Measurements from ENCODE around the gene TRIP10. TPM values are rescaled to one million over a fixed set of nuclear protein-coding genes. Genes with fewer than 3 reads are reported as not detected.
A peak's percentile ranks its signal among the peaks of the same experiment; 100 is the strongest.

TRIP10 gene
- total RNA-seq, 4 donors from 2014 or later: 25.5 to 80.7 (median 40.5) TPM

DNA sequence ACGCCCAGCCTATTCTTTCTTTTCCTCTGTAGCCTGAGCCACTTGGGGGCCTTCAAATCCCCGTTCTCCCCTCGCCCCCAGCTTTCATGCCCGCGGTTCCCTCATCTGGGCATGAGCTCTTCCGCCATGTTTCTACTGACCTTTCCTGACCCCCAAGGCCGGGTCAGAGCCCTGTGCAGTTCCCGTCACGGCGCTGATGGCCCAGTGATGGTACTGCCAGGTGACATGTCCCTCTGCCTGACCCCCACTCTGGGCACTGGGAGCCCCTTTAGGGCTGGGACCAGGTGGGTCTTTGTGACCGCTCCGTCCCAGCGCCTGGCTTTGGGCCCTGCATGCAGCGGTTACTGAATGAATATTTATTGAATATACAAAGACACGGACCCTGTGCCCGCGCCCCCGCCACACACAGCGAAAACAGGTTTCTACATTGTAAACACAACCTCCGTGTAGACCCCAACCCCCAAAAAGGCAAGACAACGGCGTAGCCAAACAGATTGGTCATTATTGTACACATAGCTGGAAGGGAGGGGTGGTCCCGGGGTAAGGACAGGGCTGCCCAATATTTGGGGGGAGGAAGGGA, 9.8 kb upstream of the TRIP10 start:
- no peak for DNase-seq (ENCODE audit: low spot score in 2 of 2)
- no peak overlapping the region for H3K27ac ChIP-seq
- H3K36me3 ChIP-seq: peaks cover 36% of the 10 kb centered on the region
- TF ChIP-seq, protein P1, sequence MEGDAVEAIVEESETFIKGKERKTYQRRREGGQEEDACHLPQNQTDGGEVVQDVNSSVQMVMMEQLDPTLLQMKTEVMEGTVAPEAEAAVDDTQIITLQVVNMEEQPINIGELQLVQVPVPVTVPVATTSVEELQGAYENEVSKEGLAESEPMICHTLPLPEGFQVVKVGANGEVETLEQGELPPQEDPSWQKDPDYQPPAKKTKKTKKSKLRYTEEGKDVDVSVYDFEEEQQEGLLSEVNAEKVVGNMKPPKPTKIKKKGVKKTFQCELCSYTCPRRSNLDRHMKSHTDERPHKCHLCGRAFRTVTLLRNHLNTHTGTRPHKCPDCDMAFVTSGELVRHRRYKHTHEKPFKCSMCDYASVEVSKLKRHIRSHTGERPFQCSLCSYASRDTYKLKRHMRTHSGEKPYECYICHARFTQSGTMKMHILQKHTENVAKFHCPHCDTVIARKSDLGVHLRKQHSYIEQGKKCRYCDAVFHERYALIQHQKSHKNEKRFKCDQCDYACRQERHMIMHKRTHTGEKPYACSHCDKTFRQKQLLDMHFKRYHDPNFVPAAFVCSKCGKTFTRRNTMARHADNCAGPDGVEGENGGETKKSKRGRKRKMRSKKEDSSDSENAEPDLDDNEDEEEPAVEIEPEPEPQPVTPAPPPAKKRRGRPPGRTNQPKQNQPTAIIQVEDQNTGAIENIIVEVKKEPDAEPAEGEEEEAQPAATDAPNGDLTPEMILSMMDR (IDR thresholded peaks at IDR 0.05): no peak
- TF ChIP-seq POLR2A (IDR thresholded peaks at IDR 0.05) (no peak), EP300 (IDR thresholded peaks at IDR 0.05) (no peak), POLR2AphosphoS5 (IDR thresholded peaks at IDR 0.05) (no peak)
- no peaks in the 10 kb centered on the region for H3K27me3 ChIP-seq
- 91% methylated on average over 23 of the region's 23 CpGs for WGBS
- H3K4me1 ChIP-seq: no peaks in the 10 kb centered on the region
- no peaks in the 10 kb centered on the region for H3K9me3 ChIP-seq
- H3K4me3 ChIP-seq: no peak overlapping the region

DNA sequence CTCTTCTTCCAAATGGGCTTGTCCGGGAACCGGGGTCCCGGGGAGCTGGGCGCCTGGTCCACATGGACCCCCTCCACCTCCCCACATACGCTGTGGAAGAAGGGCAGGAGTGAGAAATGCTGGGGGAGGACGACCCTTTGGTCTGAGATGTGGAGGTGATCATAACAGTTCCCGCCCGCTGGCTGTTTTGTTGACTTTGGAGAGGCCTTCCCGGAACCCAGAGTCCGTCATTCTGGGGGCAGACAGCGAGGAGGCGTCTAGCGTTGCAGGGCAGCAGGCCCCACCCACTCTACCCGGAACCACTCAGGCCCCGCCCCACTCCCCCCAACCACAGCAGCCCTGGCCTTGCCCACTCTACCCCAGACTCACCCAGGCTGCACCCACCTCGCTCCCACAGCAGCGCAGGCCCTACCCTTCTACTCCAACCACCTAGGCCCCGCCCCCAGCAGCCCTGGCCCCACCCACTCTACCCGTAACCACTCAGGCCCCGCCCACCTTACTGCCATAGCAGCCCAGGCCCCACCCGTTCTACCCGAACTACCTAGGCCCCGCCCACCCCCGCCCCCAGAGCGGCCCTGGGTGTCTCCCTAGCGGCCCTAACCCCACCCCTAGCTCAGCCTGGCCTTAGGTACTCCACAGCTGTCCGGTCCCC, 9.2 kb upstream of the TRIP10 start:
- 78% methylated on average over 25 of the region's 27 CpGs for WGBS
- Histone ChIP-seq H3K4me1 (no peaks in the 10 kb centered on the region), H3K4me3 (no peak overlapping the region), H3K27ac (no peak overlapping the region), H3K36me3 (peaks cover 36% of the 10 kb centered on the region), H3K27me3 (no peaks in the 10 kb centered on the region), H3K9me3 (no peaks in the 10 kb centered on the region)
- DNase-seq (ENCODE audit: low spot score in 2 of 2): peak in 1 of 2 donors; percentile 72
- TF ChIP-seq EP300 (IDR thresholded peaks at IDR 0.05): no peak
- TF ChIP-seq, protein P1 (IDR thresholded peaks at IDR 0.05): no peak
- TF ChIP-seq POLR2AphosphoS5 (IDR thresholded peaks at IDR 0.05): no peak
- TF ChIP-seq POLR2A (IDR thresholded peaks at IDR 0.05): no peak

DNA sequence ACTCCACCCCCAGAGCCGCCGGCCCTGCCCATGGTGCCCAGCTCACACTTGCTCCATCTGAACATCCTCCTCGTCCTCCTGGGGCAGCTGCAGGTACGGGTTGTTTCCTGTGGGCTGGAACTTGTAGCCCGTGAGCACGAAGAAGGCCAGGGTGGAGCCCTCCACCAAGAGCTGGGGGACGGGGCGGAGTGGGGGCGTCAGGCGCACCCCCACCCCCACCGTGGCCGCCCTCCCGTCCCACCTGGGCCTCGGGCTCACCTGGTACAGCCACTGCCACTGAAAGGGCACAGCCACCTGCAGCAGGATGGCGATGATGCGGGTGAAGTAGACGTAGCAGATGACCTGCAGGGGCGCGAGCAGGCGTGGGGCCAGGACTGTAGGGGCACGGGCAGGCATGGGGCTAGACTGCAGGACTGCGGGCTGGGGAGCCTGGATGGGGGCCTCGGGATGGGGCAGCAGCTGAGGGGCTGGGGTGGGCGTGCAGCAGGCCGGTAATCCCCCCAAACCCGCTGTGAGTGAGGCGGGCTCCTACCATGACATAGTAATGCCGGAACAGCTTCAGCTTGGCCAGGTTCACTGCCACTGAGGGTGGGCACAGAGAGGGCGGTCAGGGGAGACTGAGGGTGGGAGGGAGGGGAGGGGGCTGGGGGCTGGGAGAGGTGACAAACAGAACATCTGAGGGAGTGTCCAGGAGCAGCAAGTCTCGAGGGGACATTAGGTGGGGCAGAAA, 8.4 kb upstream of the TRIP10 start:
- no peak for DNase-seq (ENCODE audit: low spot score in 2 of 2)
- no peak overlapping the region for H3K27ac ChIP-seq

DNA sequence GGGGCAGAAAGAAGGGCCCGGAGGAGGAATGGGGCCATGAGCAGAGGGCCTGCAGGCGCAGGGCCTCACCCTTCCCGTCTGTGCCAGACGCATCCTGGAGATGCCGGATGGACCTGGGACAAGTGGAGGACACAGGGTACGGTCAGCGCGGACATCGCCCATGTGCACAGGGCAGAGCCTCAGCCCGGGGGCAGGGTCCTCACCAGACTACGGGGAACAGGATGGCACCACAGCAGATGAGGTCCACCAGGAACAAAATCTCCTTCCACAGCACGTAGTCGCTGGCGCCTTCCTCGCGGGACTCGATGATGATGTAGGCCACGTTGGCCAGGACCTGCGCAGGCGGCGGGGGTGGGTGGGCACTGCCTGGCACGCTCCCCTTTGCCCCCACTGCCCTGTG, 7.7 kb upstream of the TRIP10 start:
- no peak for DNase-seq (ENCODE audit: low spot score in 2 of 2)
- 90% methylated on average over 11 of the region's 22 CpGs for WGBS
- Histone ChIP-seq H3K9me3 (no peaks in the 10 kb centered on the region), H3K4me3 (no peak overlapping the region), H3K4me1 (peaks cover 8% of the 10 kb centered on the region), H3K36me3 (peaks cover 36% of the 10 kb centered on the region), H3K27ac (no peak overlapping the region), H3K27me3 (no peaks in the 10 kb centered on the region)
- TF ChIP-seq EP300 (IDR thresholded peaks at IDR 0.05): no peak
- no peak for TF ChIP-seq POLR2AphosphoS5 (IDR thresholded peaks at IDR 0.05)
- TF ChIP-seq, protein P1 (IDR thresholded peaks at IDR 0.05): no peak
- no peak for TF ChIP-seq POLR2A (IDR thresholded peaks at IDR 0.05)

More for the DNA sequence above, 8.4 kb upstream of the TRIP10 start:
- no peaks in the 10 kb centered on the region for H3K27me3 ChIP-seq
- H3K9me3 ChIP-seq: no peaks in the 10 kb centered on the region
- 88% methylated on average over 15 of the region's 30 CpGs for WGBS
- H3K36me3 ChIP-seq: peaks cover 36% of the 10 kb centered on the region
- no peak overlapping the region for H3K4me3 ChIP-seq
- peaks cover 5% of the 10 kb centered on the region for H3K4me1 ChIP-seq
- TF ChIP-seq, protein P1 (IDR thresholded peaks at IDR 0.05): no peak
- TF ChIP-seq POLR2AphosphoS5 (IDR thresholded peaks at IDR 0.05): no peak
- TF ChIP-seq EP300 (IDR thresholded peaks at IDR 0.05): no peak
- no peak for TF ChIP-seq POLR2A (IDR thresholded peaks at IDR 0.05)

DNA sequence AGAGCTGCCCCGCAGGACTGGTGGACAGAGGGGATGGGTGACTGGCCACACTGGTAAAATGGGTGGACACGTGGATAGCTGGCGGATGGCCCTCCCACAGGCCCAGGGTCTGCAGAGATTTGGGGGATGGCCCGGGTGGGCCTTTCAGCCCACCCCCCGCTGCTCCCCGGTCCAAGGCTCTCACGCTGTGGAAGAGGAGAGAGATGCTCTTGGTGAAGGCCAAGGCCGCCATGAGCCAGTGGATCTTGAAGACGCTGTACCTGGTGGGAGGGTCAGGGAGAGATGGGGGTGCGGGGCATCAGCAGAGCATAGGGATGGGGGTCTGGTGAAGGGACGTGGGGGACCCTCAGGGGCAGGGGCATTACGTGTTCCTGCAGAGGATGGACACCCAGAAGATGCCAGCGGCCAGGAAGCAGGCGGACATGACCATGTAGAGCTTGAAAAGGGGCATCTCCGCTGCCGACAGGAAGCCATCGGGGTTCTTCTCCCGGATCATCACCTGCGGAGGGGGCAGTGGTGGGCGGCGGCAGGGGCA, 6.6 kb upstream of the TRIP10 start:
- no peak overlapping the region for H3K27ac ChIP-seq
- no peaks in the 10 kb centered on the region for H3K9me3 ChIP-seq

More for the DNA sequence above, 6.6 kb upstream of the TRIP10 start:
- peak in 1 of 2 donors; percentile 55 for DNase-seq (ENCODE audit: low spot score in 2 of 2)
- no peak for TF ChIP-seq EP300 (IDR thresholded peaks at IDR 0.05)
- H3K36me3 ChIP-seq: peaks cover 36% of the 10 kb centered on the region
- peaks cover 9% of the 10 kb centered on the region for H3K4me1 ChIP-seq
- H3K4me3 ChIP-seq: no peak overlapping the region
- WGBS: 87% methylated on average over 20 of the region's 21 CpGs
- H3K27me3 ChIP-seq: no peaks in the 10 kb centered on the region
